Neural progenitor cell (in vitro differentiated cells): ENCODE measurements around the gene MGMT.

ENCODE experiments used
- CTCF ChIP-seq: fragments of 200-600 bp; sonication (generic); IDR thresholded peaks from 2 replicates; pipeline ENCODE4 v1.5.1; 2017; ENCODE audit warnings: antibody characterized with exemption, mild to moderate bottlenecking
- EZH2 ChIP-seq: fragments of 200-600 bp; sonication (generic); IDR thresholded peaks from 2 replicates; pipeline ENCODE4 v1.6.1; 2017; ENCODE audit warnings: antibody characterized with exemption, mild to moderate bottlenecking, moderate library complexity

DNA sequence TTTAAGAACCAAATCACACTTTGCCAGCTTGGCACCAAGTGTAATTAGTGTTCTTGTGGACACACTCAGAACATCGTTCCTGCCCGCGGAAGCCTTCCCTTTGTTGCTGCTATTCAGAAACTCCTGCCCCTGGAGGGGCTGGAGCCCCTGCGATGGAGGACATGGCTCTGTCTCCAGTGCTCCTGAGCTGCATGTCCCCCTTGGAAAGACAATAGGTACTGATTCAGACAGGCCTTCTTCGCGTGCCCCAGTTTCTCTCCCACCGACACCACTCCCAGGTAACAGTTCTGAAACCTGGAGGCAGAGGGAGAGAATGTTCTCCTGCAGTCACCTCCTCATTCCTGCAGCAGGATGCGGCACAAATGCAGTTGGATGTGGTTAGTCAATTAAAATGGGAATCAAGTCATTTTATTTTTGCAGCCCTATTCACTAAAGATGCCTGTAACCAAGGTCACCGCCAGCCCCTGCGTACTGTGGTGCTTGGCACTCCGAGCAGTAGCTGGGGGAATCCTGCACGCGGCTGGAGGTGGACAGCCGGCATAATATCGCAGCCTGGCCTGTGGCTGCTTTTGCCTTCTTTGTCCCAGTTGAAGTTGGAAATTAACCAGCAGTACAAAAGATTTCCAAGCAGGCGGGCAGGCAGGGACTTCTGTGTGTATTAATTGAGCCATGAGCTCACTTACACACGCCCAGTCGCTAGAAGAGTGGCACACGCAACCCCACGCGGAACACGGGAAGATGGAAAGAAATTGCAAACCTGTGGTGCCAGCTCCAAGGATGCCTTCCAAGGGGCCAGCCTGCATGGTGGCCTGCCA is 291.4 kb downstream of the MGMT start:
- no peak for TF ChIP-seq EZH2
- TF ChIP-seq CTCF: no peak
